Mesenteric fat pad (tissue), 1 donor: ENCODE results near the gene TNNI2. TPM values are rescaled to one million over a fixed set of nuclear protein-coding genes. Genes with fewer than 3 reads are reported as not detected.

Experiments used
- DNase-seq: peaks from one replicate; pipeline ENCODE4 v3.0.0-alpha.2; 2020; ENCODE audit warnings: low spot score
- total RNA-seq: library from RNA; stranded (reverse); fragmentation: NEBNext Ultra II Directional; extraction: Animal tissue kit (Norgen Biotek cat#: 25700); gene quantifications from one replicate; pipeline ENCODE4 v1.2.1, GENCODE V29; 2021
- donor health status: DM: yes; HTN: yes; CAD: no.

TNNI2 gene
- total RNA-seq, 1 donor from 2014 or later, result 0.64 TPM

DNA sequence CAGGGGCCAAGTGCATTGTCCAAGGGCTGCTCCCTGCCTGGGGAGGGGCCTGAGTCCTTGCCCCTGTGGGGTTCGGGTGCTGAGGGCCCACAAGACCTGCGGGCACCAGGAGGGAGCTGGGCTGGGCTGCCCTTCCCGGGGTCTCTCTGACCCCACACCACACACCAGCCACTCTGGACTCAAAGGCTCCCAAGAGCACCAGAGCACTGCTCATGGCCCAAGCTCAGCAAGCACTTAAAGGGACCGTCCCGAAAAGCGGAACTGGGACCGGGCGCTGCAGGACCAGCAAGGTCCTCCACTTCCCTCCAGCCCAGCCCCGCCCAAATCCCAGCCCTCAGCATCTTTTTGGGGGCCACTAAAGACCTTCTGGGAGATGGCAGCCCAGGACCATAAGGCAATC lies 19.4 kb downstream of the TNNI2 start:
- no peak for DNase-seq

DNA sequence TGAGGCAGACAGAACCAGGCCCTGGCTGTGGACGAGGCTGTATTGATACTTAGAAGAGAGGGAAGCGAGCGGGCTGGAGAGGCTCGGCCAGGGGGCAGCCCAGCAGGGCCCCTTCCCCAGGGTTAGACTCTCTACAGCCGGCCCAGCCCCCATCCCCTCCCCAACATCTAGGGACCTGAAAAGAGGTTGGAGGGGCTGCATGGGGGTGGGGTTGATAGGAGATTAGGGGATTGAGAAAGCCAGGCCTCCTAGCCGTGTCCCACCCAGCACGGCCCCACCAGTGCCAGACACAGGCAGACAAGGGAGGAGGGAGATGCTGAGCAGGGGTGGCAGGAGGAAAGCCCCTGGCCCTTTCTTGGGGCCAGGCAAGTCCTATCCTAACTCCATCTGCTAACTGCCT lies 19.8 kb downstream of the TNNI2 start:
- DNase-seq, result no peak

DNA sequence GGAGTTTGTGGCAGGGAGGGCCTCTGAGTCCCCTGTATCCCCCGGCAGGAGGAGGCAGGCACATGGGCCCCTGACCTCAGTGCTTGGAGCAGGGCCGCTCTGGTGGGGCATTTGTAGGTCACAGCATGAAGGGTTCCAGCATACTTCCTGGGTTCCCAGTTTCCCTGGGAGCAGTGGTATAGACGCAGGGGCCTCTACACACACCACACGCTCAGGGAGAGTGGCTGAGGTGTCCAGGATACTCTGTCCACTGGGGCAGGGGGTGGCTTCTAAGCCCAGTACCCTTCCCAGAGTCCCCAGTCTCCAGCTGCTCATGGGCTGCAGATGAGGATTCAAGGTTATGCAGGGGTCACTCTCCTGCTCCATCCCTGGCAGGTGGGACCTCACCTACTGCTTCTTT lies 20.2 kb downstream of the TNNI2 start:
- DNase-seq, result no peak

DNA sequence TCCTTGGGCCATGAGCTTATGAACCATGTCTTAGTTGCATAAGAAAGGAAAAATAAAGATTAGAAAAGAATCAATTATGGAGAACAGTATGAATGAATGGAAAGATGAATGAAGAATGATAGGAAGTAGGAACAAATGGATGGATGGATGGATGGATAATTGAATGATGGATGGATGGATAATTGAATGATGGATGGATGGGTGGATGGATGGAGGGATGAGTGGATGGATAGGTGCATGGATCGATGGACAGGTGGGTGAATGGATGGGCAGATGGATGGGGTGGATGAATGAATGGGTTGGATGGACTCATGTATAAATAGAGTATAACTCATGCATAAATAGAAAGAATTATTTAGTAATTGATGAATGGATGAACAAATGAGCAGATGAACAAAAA lies 21.3 kb downstream of the TNNI2 start:
- DNase-seq, result no peak

DNA sequence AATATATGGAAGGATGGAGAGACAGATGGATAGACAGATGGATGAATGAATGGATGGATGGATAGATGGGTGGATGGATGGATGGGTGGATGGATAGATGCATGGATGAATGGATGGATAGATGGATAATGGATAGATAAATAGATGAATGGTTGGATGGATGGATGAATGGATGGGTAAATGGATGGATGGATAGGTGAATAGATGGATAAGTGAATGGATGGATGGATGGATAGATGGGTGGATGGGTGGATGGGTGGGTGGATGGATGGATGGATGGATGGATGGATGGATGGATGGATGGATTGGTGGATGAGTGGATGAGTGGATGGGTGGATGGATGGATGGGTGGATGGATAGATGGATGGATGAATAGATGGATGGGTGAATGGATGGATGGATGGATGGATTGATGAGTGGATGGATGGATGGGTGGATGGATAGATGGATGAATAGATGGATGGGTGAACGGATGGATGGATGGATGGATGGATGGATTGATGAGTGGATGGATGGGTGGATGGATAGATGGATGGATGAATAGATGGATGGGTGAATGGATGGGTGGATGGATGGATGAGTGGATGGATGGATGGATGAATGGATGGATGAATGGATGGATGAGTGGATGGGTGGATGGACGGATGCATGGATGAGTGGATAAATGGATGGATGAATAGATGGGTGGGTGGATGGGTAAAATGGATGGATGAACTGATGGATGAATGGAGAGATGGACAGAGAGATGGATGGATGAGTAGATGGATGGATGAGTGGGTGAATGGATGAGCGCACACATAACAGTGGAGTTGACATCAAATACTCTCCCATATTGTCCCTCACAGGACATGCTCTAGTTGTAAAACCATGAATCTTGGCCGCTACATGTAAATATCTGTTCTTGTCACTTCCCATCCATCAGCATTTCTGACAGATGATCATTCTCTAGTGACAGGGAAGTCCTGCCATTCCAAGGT lies 22.9 kb downstream of the TNNI2 start:
- no peak for DNase-seq

DNA sequence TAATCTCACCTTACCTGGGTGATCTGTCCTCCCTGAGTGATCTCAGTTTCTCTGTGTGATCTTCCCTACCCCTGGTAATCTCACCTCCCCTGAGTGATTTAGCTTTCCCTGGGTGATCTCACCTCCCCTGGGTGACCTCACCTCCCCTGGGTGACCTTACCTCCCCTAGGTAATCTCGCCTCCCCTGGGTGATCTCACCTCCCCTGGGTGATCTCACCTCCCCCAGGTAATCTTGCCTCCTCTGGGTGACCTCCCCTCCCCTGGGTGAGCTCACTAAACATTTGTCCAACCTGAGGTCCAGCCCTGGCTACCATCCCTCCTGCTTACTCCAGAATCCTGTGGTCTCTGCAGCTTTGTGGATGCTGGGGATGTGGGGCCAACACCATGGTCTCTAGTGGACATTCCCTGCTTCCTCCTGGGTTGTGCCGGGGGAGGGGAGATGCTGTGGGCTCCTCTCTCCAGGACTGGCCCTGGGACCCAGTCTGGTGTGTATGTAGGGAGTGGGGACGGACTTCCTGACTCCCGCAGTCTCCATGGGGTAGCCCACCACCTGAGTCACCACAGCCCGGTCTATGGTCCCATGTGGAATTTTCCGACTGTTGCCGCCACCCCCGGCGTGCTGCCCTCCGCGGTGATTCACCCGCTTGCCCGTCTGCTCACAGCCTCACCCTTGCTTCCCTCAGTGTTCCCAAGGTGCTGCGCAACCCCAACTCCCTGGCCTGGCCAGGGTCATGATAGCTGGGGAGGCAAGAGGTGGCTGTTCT lies 24.0 kb downstream of the TNNI2 start:
- DNase-seq, result no peak

DNA sequence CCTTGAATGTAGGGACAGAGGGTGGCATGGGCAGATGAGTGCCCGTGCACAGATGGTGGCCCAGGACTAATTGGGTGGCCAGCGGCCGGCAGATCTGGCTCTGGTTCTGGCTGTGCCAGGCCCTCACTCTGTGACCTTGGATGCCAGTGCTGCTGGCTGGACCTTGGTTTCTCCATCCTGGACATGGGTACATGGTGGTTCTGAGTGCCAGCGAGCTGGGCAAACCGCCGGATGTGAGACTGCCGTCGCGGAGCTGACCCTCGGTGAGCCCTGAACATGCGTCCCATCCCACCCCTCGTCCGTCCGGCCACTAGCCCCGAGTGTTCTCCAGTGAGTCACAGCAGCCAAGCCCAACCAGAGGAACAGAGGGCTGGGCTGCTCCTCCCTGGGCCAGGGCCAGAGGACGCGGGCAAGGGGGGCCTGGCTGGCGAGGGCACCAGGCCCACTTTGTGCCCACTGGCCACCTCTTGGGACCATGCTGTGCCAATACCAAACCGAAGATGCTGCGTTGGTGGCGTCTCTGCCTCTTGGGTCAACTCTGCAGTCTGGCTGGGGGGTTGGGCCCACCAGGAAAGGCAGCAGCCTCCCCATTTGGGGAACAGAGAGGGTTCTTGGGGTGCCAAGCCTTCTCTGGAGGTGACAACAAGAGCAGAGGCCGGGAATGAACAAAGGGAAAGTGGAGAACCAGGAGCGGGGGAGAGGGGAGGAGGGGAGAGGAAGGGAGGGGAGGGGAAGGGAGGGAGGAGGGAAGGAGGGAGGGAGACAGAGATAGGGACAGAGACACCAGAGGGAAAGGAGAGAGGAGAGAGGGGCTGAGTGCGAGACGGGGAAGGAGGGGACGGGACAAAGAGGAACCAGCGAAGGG lies 24.8 kb downstream of the TNNI2 start:
- peak; percentile 94 for DNase-seq

DNA sequence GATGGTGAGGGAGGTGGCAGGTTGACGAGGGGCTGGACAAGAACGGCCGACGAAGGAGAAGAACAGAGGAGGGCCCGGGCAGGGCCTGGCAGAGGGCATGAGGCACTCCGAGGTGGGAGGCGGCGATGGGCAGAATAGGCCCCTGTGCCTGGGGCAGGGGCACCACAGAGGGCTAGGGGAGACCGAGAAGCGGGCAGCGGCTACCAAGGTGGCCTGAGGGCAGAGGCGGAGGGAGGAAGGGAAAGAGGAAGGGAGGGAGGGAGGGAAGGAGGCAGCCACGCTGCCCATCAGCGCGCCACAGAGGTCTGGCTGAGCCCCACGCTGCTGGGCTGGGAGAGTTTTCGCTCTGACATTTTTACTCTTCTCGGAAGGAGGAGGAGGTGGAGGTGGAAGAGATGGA lies 25.4 kb downstream of the TNNI2 start:
- no peak for DNase-seq

DNA sequence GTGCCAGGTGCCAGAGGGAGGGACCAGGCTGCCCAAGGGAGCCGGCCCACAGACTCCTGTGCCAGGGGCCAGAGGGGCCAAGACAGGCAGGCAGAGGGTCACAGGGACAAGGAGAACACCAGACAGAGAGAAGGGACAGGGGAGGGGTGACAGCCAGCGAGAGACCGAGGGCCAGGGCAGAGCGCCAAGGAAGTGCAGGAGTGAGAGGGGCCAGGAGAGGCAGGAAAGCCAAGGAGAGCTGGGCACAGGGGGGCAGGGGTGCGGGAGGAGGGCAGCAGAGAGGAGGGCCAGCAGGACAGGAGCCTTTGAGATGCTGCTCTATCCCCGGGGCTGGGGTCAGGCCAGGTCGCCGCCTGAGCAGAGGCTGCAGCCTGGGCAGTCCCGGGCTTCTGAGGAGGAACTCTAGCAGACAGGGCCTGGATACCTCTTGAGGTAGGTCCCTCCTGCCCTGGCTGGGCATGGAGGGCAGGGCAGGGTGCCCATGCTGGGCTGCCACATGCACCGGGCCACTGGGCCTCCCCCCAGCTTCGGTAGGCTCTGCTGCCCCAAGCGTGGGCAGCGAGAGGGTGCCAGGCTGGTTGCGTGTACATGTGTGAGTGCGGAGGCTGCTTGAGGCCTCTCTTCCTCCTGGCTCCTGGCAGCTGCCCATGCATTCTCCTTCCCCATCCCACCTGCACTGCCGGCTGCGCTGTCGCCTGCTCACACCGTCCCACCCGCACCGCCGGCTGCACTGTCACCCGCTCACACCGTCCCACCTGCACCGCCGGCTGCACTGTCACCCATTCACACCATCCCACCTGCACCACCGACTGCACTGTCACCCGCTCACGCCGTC lies 26.3 kb downstream of the TNNI2 start:
- DNase-seq, result no peak

DNA sequence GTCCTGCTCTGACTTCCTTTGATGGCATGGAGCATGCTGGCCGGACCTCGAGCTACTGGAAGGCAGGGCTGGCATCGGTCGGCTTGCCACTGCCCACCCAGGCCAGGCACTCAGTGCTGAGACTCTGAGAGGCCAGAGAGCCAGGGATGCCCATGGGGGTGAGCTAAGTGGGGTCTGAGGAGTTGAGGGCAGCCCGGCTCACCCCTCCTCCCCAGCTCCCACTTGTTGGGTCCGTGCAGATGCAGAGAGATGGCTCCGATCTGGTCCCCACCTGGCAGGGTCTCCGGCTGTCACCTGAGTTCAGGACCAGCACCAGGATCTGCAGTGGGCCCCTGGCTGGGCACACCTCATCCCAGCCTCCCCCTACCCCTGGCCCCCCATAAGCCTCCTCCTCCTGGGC lies 27.4 kb downstream of the TNNI2 start:
- DNase-seq, result no peak

DNA sequence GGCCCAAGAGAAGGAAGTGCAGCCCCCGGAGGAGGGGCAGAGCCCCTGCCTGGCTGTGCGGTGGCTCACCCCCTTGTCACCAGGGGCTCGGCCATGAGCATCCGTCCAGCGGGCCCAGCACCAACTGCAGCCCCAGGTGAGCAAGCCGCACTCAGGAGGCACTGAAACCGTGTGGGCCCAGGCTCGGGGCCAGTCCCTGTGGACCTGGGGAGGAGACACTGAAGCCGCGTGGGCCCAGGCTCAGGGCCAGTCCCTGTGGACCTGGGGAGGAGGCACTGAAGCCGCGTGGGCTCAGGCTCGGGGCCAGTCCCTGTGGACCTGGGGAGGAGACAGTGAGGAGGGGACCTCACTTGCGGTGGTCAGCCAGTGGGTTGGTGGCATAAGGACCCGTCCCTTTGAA lies 28.0 kb downstream of the TNNI2 start:
- no peak for DNase-seq

DNA sequence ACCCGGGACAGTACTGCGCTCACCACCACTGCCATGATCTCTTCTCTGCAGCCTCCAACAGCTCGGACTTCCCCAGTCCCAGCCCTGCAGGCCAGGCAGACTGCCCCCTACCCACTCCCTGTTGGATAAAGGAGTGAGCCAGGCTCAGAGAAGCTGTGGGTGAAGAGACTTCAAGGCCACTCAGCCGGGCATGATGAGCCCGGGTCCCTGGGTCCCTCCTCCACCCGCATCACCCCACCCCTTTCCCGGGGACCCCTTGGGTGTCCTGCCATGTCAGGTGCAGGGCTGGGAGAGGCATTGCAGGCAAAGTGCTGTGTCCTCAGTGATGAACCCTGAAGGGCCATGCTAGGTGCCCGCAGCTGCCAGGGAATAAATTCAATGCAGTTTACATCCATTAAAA lies 28.6 kb downstream of the TNNI2 start:
- no peak for DNase-seq

DNA sequence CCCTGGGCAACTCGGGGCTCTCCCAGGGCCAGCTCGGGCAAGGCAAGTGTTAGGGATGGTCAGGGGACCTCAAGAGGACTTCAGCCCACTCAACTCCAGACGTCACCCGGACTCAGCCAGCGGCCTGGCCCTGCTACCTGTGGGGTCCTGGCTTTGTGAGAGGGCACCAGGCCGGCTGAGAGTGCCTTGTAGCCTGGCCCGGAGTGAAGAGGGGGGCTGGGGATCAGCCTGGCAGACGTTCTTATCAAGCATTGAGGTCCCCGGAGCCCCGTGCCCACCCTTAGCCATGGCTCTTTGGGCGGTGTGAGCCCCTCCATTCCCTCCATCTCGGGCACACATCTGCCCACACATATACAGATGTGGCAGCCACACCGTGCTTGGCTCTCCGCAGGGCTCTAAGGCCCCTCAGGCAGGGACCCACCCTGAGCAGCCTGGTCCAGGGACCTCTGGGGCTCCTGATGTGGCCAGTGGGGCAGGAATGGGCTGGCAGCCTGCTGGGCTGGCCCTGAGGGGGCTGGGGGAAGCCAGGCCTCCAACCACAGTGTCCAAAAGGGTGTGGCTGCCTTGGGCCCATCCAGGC lies 29.4 kb downstream of the TNNI2 start:
- DNase-seq, result no peak

DNA sequence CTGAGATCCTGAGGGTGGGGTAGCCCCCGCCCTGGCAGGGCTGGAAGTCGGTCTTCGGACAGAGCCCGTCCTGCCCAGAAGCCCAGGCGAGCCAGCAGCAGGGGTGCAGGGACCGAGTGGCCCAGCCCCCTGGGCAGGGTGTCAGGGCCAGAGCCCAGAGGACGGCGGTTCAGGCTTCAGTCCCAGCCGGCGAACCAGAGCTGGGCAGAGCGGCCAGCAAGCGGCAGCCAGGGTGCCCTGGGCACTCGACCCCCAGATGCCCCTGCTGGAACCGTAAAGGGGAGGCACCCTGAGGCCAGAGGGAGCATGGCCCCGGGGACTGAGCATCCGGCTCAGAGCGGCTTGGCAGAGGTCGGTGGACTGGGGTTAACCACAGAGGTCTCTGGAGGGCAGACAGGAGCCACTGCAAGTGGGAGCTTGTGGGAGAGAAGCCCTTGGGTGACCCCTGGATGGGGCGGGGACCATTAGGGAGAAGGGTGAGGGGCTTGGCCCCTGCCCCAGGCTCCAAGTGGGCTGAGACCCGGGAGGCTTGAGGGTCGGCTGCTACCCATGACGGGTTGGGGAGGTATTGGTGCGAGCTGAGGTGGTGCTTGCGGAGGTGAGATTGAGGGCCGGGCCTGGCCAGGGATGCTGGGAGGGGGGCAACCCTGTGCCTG lies 30.0 kb downstream of the TNNI2 start:
- no peak for DNase-seq

DNA sequence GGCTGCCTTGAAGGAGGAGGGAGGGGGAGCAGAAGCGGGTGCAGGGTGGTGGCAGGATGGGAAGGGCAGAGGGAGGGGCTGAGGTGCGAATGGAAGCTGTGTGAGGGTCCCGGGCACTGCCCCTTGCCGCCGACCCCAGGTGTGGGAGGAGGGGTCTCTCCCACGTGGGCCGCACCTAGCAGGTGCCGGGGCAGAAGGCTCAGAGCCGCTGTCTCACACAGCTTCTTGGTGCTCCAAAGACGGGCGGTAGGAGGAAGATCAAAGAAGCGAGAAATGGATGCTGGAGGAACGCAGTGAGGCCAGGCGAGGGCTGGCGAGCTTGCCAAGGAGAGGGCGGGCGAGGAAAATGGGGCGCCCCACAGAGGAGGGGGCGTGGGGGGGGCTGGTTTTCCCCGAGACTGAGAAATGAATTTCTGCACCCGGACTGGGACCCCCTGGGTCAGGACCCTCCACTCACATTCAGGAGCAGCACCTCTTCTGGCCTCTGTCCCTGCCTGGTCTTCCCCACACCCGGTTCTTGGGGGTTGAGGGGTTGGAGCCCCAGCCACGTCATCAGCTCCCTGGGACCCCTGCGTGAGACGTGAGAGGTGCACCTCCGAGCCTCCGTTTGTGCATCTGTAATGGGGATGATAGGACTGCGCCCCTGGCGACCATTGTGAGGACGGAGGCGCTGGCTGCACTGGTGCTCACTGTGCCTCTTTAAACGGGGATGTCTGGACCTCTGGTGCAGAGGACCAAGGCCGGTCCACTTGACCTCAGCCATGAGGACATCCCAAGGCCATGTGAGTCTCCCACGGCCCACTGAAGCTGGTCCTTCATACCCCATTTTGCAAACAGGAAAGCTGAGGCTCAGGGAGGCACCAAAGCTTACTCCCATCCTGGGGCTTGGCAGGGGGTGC lies 30.9 kb downstream of the TNNI2 start:
- no peak for DNase-seq

DNA sequence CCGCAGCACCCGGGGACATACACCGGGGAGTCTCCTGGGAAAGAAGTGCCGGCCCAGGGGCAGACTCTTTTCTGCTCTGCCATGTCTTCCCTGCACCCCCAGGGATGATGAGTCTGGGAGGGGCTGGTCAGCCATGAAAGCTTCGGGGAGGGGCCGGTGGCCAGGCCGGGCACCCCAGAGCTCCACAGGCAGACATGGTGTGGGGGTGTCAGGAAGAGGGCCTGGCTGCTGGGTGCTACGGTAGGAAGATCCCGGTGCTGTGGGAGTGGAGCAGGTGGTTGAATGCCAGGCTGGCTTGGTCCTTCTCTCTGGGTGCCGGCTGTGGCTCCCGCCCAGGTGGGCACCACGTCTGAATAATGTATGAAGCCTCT lies 31.5 kb downstream of the TNNI2 start:
- no peak for DNase-seq

DNA sequence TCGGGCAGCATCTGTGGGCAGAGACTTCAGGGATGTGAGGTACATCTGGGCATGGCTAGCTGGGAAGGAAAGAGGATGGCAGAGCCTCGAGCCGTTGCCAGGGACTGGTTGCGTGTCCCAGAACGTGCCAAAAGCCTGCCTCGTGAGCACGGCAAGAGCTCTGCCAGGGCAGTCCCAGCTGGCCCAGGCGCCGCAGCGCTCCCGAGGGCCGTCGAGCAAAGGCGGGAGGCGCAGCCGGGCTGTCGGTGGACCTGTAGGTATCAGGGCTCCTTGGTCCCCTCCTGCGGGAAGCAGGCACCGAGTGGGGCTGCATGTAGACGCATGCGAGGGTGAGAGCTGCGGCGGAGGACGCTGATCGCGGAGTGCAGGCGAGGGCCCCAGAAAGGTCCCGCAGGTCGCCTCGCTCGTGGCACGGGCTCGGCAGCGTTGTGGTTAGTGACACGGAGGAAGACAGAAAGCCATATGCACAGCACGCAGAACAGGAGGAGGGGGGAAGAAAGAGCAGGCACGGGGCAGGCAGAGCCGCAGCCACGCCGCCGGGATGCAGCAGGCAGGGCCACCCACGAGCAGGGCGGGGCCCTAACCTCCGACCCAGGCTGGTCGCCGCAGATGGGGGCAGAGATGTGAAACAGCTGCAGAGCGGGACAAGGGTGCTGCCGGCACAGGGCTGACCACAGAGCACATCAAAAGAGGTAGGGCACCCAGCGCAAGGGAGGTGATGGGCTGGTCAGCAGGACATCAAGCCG lies 32.1 kb downstream of the TNNI2 start:
- DNase-seq, result no peak

DNA sequence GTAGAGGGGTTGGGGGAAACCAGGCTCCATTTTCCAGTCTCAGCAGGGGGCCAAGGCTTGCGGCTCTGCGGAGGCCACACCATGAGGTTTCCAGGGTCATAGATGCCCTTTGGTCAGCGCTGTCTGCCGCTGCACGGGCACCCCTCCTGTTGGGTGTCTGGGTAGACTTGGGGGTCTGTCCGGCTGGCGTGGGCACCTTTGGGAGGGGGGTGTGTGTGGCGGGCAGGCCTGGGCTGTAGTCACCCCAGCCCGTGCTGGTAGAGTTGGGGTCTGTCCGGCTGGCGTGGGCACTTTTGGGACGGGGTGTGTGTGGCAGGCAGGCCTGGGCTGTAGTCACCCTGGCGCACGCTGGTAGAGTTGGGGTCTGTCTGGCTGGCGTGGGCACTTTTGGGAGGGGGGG lies 32.8 kb downstream of the TNNI2 start:
- no peak for DNase-seq
